Tibial artery (tissue), 4 donors: ENCODE measurements around the gene AKAIN1.

Source experiments
- DNase-seq, 2 donors: peaks; one replicate each; pipeline ENCODE4 v3.0.0-alpha.2; 2019
- H3K27ac ChIP-seq, 2 donors: fragments of 200-600 bp; sonication (generic) in 1 of 2; 1 replicate in 1 of 2; 2 replicates in 1 of 2; pipeline ENCODE4 v1.5.1; 2018 to 2019; ENCODE audit warnings: mild to moderate bottlenecking in 1 of 2
- H3K27me3 ChIP-seq, 2 donors: fragments of 200-600 bp; sonication (generic) in 1 of 2; one replicate each; pipeline versions ENCODE4 v1.5.1 to v1.6.0; 2016 to 2019
- H3K36me3 ChIP-seq, 3 donors: fragments of 200-600 bp; sonication (generic) in 2 of 3; one replicate each; pipeline ENCODE4 v1.5.1; 2016 to 2019; ENCODE audit warnings: mild to moderate bottlenecking in 2 of 3
- H3K4me1 ChIP-seq, 4 donors: fragments of 200-600 bp; sonication (generic) in 2 of 4; 1 replicate in 3 of 4; 2 replicates in 1 of 4; pipeline ENCODE4 v1.5.1; 2016 to 2019
- H3K4me3 ChIP-seq, 2 donors: fragments of 200-600 bp; sonication (generic) in 1 of 2; 1 replicate in 1 of 2; 2 replicates in 1 of 2; pipeline ENCODE4 v1.5.1; 2018 to 2019; ENCODE audit warnings: mild to moderate bottlenecking in 2 of 2
- H3K9me3 ChIP-seq, 3 donors: fragments of 200-600 bp; sonication (generic) in 1 of 3; one replicate each; pipeline ENCODE4 v1.5.1; 2016 to 2019
- intact Hi-C: fragments of 100-400 bp; cut with DNase I; formaldehyde crosslinking; loops from one replicate; pipeline ENCODE4 v1.15.0; 2023; ENCODE audit warnings: low total_unique reads
- TF ChIP-seq, protein P1 (sequence below), 2 experiments: fragments of 200-600 bp in 1 of 2; fragments of 450-650 bp in 1 of 2; IDR thresholded peaks; one replicate each; pipeline ENCODE4 v1.5.1; 2017 to 2019; ENCODE audit warnings: antibody characterized with exemption in 2 of 2, mild to moderate bottlenecking in 1 of 2, moderate library complexity in 1 of 2

AKAIN1 gene

DNA sequence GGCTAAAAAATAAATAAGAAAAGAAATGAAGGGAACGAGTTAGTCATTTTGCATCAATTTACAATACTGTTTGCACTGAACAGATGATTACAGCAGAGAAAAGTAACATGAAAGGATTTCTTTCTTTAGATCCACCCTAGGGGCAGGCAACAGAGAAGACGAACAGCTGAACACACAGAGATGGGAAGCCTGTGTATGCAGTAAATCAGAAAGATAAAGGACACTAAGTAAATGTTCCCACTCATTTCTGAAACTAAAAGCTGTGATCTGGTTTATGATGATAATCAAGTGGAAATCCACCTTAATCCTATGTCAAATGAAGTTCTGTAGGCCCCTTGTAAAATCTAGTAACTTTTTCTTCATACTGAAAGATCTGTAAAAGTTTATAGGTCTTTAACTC is 54.2 kb downstream of the AKAIN1 start:
- intact Hi-C loops: no loop called here
- Histone ChIP-seq H3K9me3 (no peaks in the 10 kb centered on the region), H3K27me3 (no peaks in the 10 kb centered on the region), H3K36me3 (no peaks in the 10 kb centered on the region), H3K27ac (no peak overlapping the region), H3K4me3 (no peak overlapping the region), H3K4me1 (no peaks in the 10 kb centered on the region)
- DNase-seq: no peak
- TF ChIP-seq, protein P1, sequence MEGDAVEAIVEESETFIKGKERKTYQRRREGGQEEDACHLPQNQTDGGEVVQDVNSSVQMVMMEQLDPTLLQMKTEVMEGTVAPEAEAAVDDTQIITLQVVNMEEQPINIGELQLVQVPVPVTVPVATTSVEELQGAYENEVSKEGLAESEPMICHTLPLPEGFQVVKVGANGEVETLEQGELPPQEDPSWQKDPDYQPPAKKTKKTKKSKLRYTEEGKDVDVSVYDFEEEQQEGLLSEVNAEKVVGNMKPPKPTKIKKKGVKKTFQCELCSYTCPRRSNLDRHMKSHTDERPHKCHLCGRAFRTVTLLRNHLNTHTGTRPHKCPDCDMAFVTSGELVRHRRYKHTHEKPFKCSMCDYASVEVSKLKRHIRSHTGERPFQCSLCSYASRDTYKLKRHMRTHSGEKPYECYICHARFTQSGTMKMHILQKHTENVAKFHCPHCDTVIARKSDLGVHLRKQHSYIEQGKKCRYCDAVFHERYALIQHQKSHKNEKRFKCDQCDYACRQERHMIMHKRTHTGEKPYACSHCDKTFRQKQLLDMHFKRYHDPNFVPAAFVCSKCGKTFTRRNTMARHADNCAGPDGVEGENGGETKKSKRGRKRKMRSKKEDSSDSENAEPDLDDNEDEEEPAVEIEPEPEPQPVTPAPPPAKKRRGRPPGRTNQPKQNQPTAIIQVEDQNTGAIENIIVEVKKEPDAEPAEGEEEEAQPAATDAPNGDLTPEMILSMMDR (IDR thresholded peaks at IDR 0.05): no peak

DNA sequence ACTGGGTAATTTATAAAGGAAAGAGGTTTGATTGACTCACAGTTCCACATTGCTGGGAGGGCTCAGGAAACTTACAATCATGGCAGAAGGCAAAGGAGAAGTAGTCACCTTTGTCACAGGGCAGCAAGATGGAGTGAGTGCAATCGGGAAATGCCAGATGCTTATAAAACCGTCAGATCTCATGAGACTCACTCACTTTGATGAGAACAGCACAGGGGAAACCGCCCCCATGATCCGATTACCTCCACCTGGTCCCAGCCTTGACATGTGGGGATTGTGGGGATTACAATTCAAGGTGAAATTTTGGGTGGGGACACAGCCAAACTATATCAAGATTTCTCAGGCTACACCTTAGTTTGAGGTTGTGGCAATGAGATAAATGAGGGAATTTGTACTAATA is 54.9 kb downstream of the AKAIN1 start:
- H3K27ac ChIP-seq: no peak overlapping the region
- H3K36me3 ChIP-seq: no peaks in the 10 kb centered on the region
- DNase-seq: no peak
- H3K4me1 ChIP-seq: no peaks in the 10 kb centered on the region
- no peaks in the 10 kb centered on the region for H3K27me3 ChIP-seq
- no peaks in the 10 kb centered on the region for H3K9me3 ChIP-seq
- no peak overlapping the region for H3K4me3 ChIP-seq
- intact Hi-C loops: no loop called here
- TF ChIP-seq, protein P1 (IDR thresholded peaks at IDR 0.05): no peak

DNA sequence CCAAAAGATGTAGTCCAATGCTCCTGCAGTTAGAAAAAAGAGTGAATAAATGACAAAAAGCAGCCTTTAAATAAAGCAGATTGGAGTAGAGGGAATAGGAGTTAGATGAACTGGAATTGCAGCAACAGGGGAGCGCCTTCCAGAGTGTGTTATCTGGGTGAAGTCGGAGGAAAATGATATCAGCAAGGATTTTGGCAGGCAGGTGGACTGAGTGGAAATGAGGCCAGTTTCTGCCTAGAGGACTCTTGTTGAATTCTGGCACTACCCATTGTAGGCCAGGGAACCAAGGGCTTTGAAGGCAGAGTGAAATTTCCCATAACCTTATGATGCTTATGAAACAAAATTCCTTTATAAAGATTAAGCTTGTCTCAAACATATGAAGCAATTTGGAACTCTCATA is 59.8 kb downstream of the AKAIN1 start:
- Histone ChIP-seq H3K4me3 (no peak overlapping the region), H3K36me3 (no peaks in the 10 kb centered on the region), H3K4me1 (no peaks in the 10 kb centered on the region), H3K27ac (no peak overlapping the region), H3K27me3 (no peaks in the 10 kb centered on the region), H3K9me3 (no peaks in the 10 kb centered on the region)
- no peak for DNase-seq
- intact Hi-C loops: no loop called here
- TF ChIP-seq, protein P1 (IDR thresholded peaks at IDR 0.05): no peak

DNA sequence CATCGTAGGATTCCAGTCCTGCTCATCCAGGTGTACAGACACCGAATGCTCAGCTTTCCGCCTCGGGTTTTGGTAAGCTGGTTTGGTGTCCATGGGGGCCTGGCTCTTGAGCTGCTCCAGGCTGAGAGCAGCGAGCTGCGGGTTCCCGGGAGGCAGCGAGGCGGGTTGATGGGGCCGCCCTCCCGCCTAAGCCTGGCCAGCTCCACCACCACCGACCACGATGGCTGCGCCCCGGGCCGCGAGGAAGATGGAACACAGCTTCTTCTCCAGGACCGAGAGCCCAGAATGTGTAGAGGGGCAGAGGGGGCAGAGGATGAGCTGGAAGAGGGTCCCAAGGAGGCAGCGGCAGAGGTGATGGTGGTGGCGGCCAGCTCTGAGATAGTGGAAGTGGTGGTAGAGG is 64.1 kb downstream of the AKAIN1 start:
- H3K4me3 ChIP-seq: no peak overlapping the region
- intact Hi-C loops: no loop called here
- H3K27ac ChIP-seq: no peak overlapping the region
- no peaks in the 10 kb centered on the region for H3K36me3 ChIP-seq
- H3K27me3 ChIP-seq: no peaks in the 10 kb centered on the region
- TF ChIP-seq, protein P1 (IDR thresholded peaks at IDR 0.05): no peak
- no peak for DNase-seq
- no peaks in the 10 kb centered on the region for H3K4me1 ChIP-seq
- no peaks in the 10 kb centered on the region for H3K9me3 ChIP-seq

DNA sequence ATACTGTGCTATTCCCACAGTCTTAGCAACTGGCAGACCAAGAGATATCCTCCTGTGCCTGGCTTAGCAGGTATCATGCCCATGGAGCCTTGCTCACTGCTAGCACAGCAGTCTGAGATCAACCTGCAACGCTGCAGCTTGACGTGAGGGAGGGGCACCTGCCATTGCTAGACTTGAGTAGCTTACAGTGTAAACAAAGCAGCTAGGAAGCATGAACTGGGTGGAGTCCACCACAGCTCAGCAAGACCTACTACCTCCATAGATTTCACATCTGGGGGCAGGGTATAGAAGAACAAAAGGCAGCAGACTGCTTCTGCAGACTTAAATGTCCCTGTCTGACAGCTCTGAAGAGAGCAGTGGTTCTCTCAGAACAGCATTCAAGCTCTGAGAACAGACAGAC is 74.8 kb downstream of the AKAIN1 start:
- no peaks in the 10 kb centered on the region for H3K36me3 ChIP-seq
- H3K4me3 ChIP-seq: no peak overlapping the region
- H3K9me3 ChIP-seq: peaks cover 5 to 23% (median 16%) of the 10 kb centered on the region in 3 donors
- H3K27ac ChIP-seq: no peak overlapping the region
- intact Hi-C loops: no loop called here
- TF ChIP-seq, protein P1 (IDR thresholded peaks at IDR 0.05): no peak
- H3K27me3 ChIP-seq: no peaks in the 10 kb centered on the region
- H3K4me1 ChIP-seq: no peaks in the 10 kb centered on the region
- DNase-seq: no peak

DNA sequence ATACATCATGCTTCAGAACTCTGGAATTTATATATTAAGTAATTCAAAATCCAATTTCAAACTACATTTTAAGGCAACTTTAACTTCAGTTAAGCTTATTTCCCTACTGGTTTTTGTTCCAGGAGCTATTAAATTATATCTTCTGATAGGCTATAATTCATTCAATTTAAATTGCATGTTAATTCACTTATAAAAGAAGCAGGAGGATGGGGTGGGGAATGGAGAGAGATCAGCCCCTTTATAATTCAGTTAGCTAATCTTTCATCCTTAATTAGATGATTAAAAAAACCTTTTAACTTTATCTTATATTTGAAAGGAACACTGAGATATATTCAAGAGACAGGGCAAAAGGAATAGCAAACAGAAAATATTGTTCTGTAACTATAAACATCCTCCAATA is 86.8 kb downstream of the AKAIN1 start:
- H3K27me3 ChIP-seq: no peaks in the 10 kb centered on the region
- no peaks in the 10 kb centered on the region for H3K9me3 ChIP-seq
- H3K27ac ChIP-seq: no peak overlapping the region
- no peaks in the 10 kb centered on the region for H3K36me3 ChIP-seq
- no peak overlapping the region for H3K4me3 ChIP-seq
- H3K4me1 ChIP-seq: no peaks in the 10 kb centered on the region
- no peak for DNase-seq
- intact Hi-C loops: no loop called here
- TF ChIP-seq, protein P1 (IDR thresholded peaks at IDR 0.05): no peak
